ENCODE results near the gene SMYD3. TPM values are rescaled to one million over a fixed set of nuclear protein-coding genes. Genes with fewer than 3 reads are reported as not detected.

Gene SMYD3
- total and polyA plus RNA-seq, 9 of the 15 experiments (the other 6 are each of a cell fraction or from before 2014, with no cell fraction given): 128 to 440 (median 197) TPM

DNA sequence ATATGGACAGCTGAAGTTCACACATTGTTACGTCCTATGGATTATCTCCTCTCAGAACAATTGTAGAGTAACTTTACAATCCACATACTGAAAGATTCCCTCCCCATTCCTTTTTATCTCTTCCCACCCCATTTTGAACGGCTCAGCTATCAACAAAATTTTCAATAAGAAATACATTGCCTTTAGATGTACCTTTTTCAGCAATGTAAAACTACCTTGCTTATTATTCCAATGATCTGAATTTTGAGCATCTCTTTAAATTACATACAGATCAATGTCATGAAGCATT, 503.7 kb downstream of the SMYD3 start (continued):
- TF ChIP-seq ARID4B (CRISPR knock-in tag; IDR thresholded peaks at IDR 0.05) (no peak), MBD1 (CRISPR knock-in tag; IDR thresholded peaks at IDR 0.05) (peak; percentile 23; the same call in 1 of the 2 replicates), ZNF175 (CRISPR knock-in tag; IDR thresholded peaks at IDR 0.05; ENCODE audit: low read depth) (no peak), STAT5B (CRISPR knock-in tag; IDR thresholded peaks at IDR 0.05) (no peak)
- TF ChIP-seq, protein P1, sequence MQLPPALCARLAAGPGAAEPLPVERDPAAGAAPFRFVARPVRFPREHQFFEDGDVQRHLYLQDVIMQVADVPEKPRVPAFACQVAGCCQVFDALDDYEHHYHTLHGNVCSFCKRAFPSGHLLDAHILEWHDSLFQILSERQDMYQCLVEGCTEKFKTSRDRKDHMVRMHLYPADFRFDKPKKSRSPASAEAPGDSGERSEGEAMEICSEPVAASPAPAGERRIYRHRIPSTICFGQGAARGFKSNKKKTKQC (CRISPR knock-in tag; IDR thresholded peaks at IDR 0.05): no peak
- TF ChIP-seq, protein P2, sequence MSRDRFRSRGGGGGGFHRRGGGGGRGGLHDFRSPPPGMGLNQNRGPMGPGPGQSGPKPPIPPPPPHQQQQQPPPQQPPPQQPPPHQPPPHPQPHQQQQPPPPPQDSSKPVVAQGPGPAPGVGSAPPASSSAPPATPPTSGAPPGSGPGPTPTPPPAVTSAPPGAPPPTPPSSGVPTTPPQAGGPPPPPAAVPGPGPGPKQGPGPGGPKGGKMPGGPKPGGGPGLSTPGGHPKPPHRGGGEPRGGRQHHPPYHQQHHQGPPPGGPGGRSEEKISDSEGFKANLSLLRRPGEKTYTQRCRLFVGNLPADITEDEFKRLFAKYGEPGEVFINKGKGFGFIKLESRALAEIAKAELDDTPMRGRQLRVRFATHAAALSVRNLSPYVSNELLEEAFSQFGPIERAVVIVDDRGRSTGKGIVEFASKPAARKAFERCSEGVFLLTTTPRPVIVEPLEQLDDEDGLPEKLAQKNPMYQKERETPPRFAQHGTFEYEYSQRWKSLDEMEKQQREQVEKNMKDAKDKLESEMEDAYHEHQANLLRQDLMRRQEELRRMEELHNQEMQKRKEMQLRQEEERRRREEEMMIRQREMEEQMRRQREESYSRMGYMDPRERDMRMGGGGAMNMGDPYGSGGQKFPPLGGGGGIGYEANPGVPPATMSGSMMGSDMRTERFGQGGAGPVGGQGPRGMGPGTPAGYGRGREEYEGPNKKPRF (IDR thresholded peaks at IDR 0.05; ENCODE audit: low read depth, low read length): no peak

All from K562 (cell line).